Epithelial cell of proximal tubule (primary cell): ENCODE results near the gene IMMP2L. TPM values are rescaled to one million over a fixed set of nuclear protein-coding genes. Genes with fewer than 3 reads are reported as not detected.

Experiments used
- DNase-seq: peaks from one replicate; pipeline ENCODE4 v3.0.0-alpha.2; 2011; ENCODE audit warnings: low read depth
- H3K4me3 ChIP-seq: 2 replicates; pipeline ENCODE4 v1.5.1; 2011; ENCODE audit warnings: low read depth, mild to moderate bottlenecking, low read length
- CTCF ChIP-seq: conservative IDR thresholded peaks from 2 replicates; pipeline ENCODE4 v1.5.1; 2012; ENCODE audit warnings: low read depth, mild to moderate bottlenecking, low read length
- total RNA-seq: library from RNA; depleted of rRNA; stranded (reverse); fragments of >200 nt; gene quantifications from 2 replicates; pipeline ENCODE4 v1.2.3, GENCODE V29; 2015

IMMP2L gene
- total RNA-seq, 1 donor from 2014 or later, result 8.4 TPM

GRCh38 chr7:111086532-111086931 is 475.8 kb downstream of the IMMP2L start:
- H3K4me3 ChIP-seq, result no peak overlapping the region
- no peak for DNase-seq
- TF ChIP-seq CTCF, result no peak

- H3K4me3 ChIP-seq, result no peak overlapping the region
- no peak for TF ChIP-seq CTCF
Measured at GRCh38 chr7:111085356-111085755, 476.9 kb downstream of the IMMP2L start.

GRCh38 chr7:111083413-111083812 is 478.9 kb downstream of the IMMP2L start:
- H3K4me3 ChIP-seq, result no peak overlapping the region
- no peak for DNase-seq
- TF ChIP-seq CTCF, result no peak

More at GRCh38 chr7:111085356-111085755, 476.9 kb downstream of the IMMP2L start:
- DNase-seq, result no peak

GRCh38 chr7:111082351-111082750 is 479.9 kb downstream of the IMMP2L start:
- TF ChIP-seq CTCF, result no peak
- H3K4me3 ChIP-seq, result no peak overlapping the region
- DNase-seq, result no peak

GRCh38 chr7:111081546-111082267 is 480.6 kb downstream of the IMMP2L start:
- no peak for TF ChIP-seq CTCF
- no peak for DNase-seq
- H3K4me3 ChIP-seq, result no peak overlapping the region

- no peak overlapping the region for H3K4me3 ChIP-seq
- no peak for TF ChIP-seq CTCF
- no peak for DNase-seq
Measured at GRCh38 chr7:111080495-111081105, 481.7 kb downstream of the IMMP2L start.

- no peak overlapping the region for H3K4me3 ChIP-seq
- no peak for DNase-seq
- TF ChIP-seq CTCF, result no peak
Measured at GRCh38 chr7:111077001-111077400, 485.3 kb downstream of the IMMP2L start.
